Common myeloid progenitor, CD34-positive (primary cell): ENCODE measurements around the gene SLAMF1.

Experiments used
- CTCF ChIA-PET: fragments of 350-600 bp; sonication (Branson Sonifier 250); formaldehyde crosslinking; loops from one replicate; lab custom pipeline; 2021; ENCODE audit warnings: antibody characterized with exemption; lab: Charles Lee
- POLR2A ChIA-PET: fragments of 350-600 bp; sonication (Branson Sonifier 250); formaldehyde crosslinking; loops from one replicate; lab custom pipeline; 2021; ENCODE audit warnings: antibody characterized with exemption; lab: Charles Lee
- DNase-seq, 3 donors: peaks; one replicate each; pipeline versions ENCODE4 v3.0.0 to v3.0.0-alpha.2; 2013
- H3K27ac ChIP-seq, 2 experiments: 1 replicate in 1 of 2; 2 replicates in 1 of 2; pipeline ENCODE4 v1.7.0; 2013; ENCODE audit warnings: inconsistent platforms in 2 of 2, low read length in 2 of 2, mild to moderate bottlenecking in 2 of 2, low read depth in 1 of 2, moderate library complexity in 1 of 2; ENCODE audit not compliant: severe bottlenecking in 2 of 2, insufficient read depth in 1 of 2, poor library complexity in 1 of 2
- H3K27me3 ChIP-seq, 5 experiments: replicated peaks in 2 of 5; 1 replicate in 3 of 5; 2 replicates in 2 of 5; pipeline versions ENCODE4 v1.6.1 to v1.7.0; 2013; ENCODE audit warnings: low read length in 4 of 5, mild to moderate bottlenecking in 2 of 5, moderate library complexity in 2 of 5, inconsistent platforms in 1 of 5; ENCODE audit not compliant: insufficient read depth in 5 of 5, control insufficient read depth in 4 of 5
- H3K36me3 ChIP-seq, 4 experiments: 1 replicate in 2 of 4; 2 replicates in 2 of 4; pipeline versions ENCODE4 v1.6.1 to v1.7.0; 2013; ENCODE audit warnings: low read length in 3 of 4, control low read depth in 1 of 4, mild to moderate bottlenecking in 1 of 4; ENCODE audit not compliant: control insufficient read depth in 4 of 4, insufficient read depth in 4 of 4
- H3K4me1 ChIP-seq, 4 experiments: 1 replicate in 3 of 4; 2 replicates in 1 of 4; pipeline versions ENCODE4 v1.6.1 to v1.7.1; 2013; ENCODE audit warnings: low read length in 3 of 4, mild to moderate bottlenecking in 3 of 4, control low read depth in 1 of 4, inconsistent platforms in 1 of 4, moderate library complexity in 1 of 4; ENCODE audit not compliant: control insufficient read depth in 4 of 4, insufficient read depth in 4 of 4; ENCODE audit errors: control extremely low read depth in 1 of 4
- H3K4me3 ChIP-seq, 7 experiments: 1 replicate in 4 of 7; 2 replicates in 3 of 7; pipeline versions ENCODE4 v1.5.1 to v1.7.0; 2013; ENCODE audit warnings: mild to moderate bottlenecking in 7 of 7, low read length in 6 of 7, moderate library complexity in 6 of 7, inconsistent platforms in 2 of 7, low read depth in 2 of 7, control low read depth in 1 of 7; ENCODE audit not compliant: insufficient read depth in 4 of 7, control insufficient read depth in 1 of 7; ENCODE audit errors: extremely low read depth in 1 of 7
- H3K9me3 ChIP-seq, 5 experiments: 1 replicate in 4 of 5; 2 replicates in 1 of 5; pipeline versions ENCODE4 v1.6.1 to v1.7.1; 2013; ENCODE audit warnings: low read length in 4 of 5, mild to moderate bottlenecking in 2 of 5, inconsistent platforms in 1 of 5, low read depth in 1 of 5, moderate library complexity in 1 of 5; ENCODE audit not compliant: control insufficient read depth in 4 of 5, insufficient read depth in 2 of 5; ENCODE audit errors: control extremely low read depth in 1 of 5
- WGBS: methylation state at CpG from one replicate; pipeline ENCODE4 v1.1.5; 2013; ENCODE audit not compliant: insufficient coverage; 5-methylcytosine and 5-hydroxymethylcytosine counted together

SLAMF1 gene

GRCh38 chr1:160665330-160666078 lies 18.7 kb upstream of the SLAMF1 start:
- Histone ChIP-seq H3K27ac (peak overlapping the region in 1 of 2 experiments; percentile 8), H3K4me3 (peak overlapping the region in 2 of 7 experiments; percentile 37), H3K9me3 (peaks cover 0 to 6% (median 0%) of the 10 kb centered on the region in 5 experiments), H3K27me3 (no peaks in the 10 kb centered on the region), H3K4me1 (peaks cover 12 to 44% (median 17%) of the 10 kb centered on the region in 4 experiments), H3K36me3 (no peaks in the 10 kb centered on the region)
- DNase-seq, result peak; percentile 30 to 48 (median 46)
- 18% methylated on average over 5 of the region's 6 CpGs for WGBS
- POLR2A ChIA-PET, result no interaction called here
- CTCF ChIA-PET, result interaction anchor here (0.9 kb wide), 1 partner anchor 57 kb away, joined by 5 read pairs; no protein-coding TSS in a partner anchor

GRCh38 chr1:160664573-160665051 lies 17.8 kb upstream of the SLAMF1 start:
- no peak overlapping the region for H3K27ac ChIP-seq
- WGBS, result 100% methylated on average over 1 of the region's 3 CpGs
- no peak overlapping the region for H3K4me3 ChIP-seq
- POLR2A ChIA-PET, result no interaction called here
- H3K36me3 ChIP-seq, result no peaks in the 10 kb centered on the region
- CTCF ChIA-PET, result interaction anchor here (0.9 to 3.1 kb wide), 2 partner anchors 10 to 56 kb away, joined by 5 to 13 read pairs; no protein-coding TSS in a partner anchor
- no peak for DNase-seq
- H3K27me3 ChIP-seq, result no peaks in the 10 kb centered on the region
- H3K9me3 ChIP-seq, result peaks cover 0 to 5% (median 0%) of the 10 kb centered on the region in 5 experiments
- peaks cover 12 to 44% (median 17%) of the 10 kb centered on the region in 4 experiments for H3K4me1 ChIP-seq

GRCh38 chr1:160662910-160663309 lies 16.1 kb upstream of the SLAMF1 start:
- no peaks in the 10 kb centered on the region for H3K27me3 ChIP-seq
- no peaks in the 10 kb centered on the region for H3K36me3 ChIP-seq
- no peaks in the 10 kb centered on the region for H3K9me3 ChIP-seq
- peaks cover 13 to 45% (median 17%) of the 10 kb centered on the region in 4 experiments for H3K4me1 ChIP-seq
- no peak overlapping the region for H3K27ac ChIP-seq
- CTCF ChIA-PET, result interaction anchor here (1.0 to 3.1 kb wide), 3 partner anchors 9 to 15 kb away, joined by 3 to 13 read pairs (median 3); no protein-coding TSS in a partner anchor
- 81% methylated on average over 2 of the region's 4 CpGs for WGBS
- no peak overlapping the region for H3K4me3 ChIP-seq
- peak in 1 of 3 donors; percentile 30 for DNase-seq
- POLR2A ChIA-PET, result no interaction called here

GRCh38 chr1:160659566-160659965 lies 12.7 kb upstream of the SLAMF1 start:
- no peak for DNase-seq
- no CpG with 5 or more reads among the region's 4 CpGs for WGBS
- Histone ChIP-seq H3K9me3 (no peaks in the 10 kb centered on the region), H3K36me3 (no peaks in the 10 kb centered on the region), H3K27ac (no peak overlapping the region), H3K27me3 (no peaks in the 10 kb centered on the region), H3K4me1 (peaks cover 4 to 38% (median 7%) of the 10 kb centered on the region in 4 experiments), H3K4me3 (no peak overlapping the region)
- ChIA-PET CTCF (interaction anchor here (1.0 to 3.4 kb wide), 4 partner anchors 12 to 21 kb away, joined by 3 to 16 read pairs (median 4); no protein-coding TSS in a partner anchor), POLR2A (no interaction called here)

GRCh38 chr1:160658814-160659193 lies 12.0 kb upstream of the SLAMF1 start:
- ChIA-PET CTCF (interaction anchor here (1.0 to 3.4 kb wide), 3 partner anchors 13 to 22 kb away, joined by 3 to 16 read pairs (median 4); no protein-coding TSS in a partner anchor), POLR2A (no interaction called here)
- H3K27me3 ChIP-seq, result no peaks in the 10 kb centered on the region
- DNase-seq, result no peak
- no peaks in the 10 kb centered on the region for H3K36me3 ChIP-seq
- WGBS, result 100% methylated on average over 1 of the region's 2 CpGs
- H3K4me3 ChIP-seq, result no peak overlapping the region
- H3K9me3 ChIP-seq, result no peaks in the 10 kb centered on the region
- peaks cover 4 to 33% (median 6%) of the 10 kb centered on the region in 4 experiments for H3K4me1 ChIP-seq
- no peak overlapping the region for H3K27ac ChIP-seq

GRCh38 chr1:160658162-160658813 lies 11.4 kb upstream of the SLAMF1 start:
- Histone ChIP-seq H3K27me3 (no peaks in the 10 kb centered on the region), H3K36me3 (no peaks in the 10 kb centered on the region), H3K27ac (no peak overlapping the region), H3K4me1 (peaks cover 4 to 30% (median 5%) of the 10 kb centered on the region in 4 experiments), H3K4me3 (no peak overlapping the region), H3K9me3 (no peaks in the 10 kb centered on the region)
- DNase-seq, result no peak
- ChIA-PET POLR2A (no interaction called here), CTCF (interaction anchor here (0.9 to 3.4 kb wide), 3 partner anchors 12 to 17 kb away, joined by 3 to 16 read pairs (median 3); no protein-coding TSS in a partner anchor)
- 94% methylated on average over 6 of the region's 8 CpGs for WGBS
